GM23248 (cell line): ENCODE data around the gene PNKD. TPM values are rescaled to one million over a fixed set of nuclear protein-coding genes. Genes with fewer than 3 reads are reported as not detected.

Experiments
- DNase-seq: peaks from one replicate; pipeline ENCODE4 v3.0.0-alpha.2; 2015
- H2AFZ ChIP-seq: fragments of 200-600 bp; sonication (generic); 2 replicates; pipeline ENCODE4 v1.6.1; 2016; ENCODE audit warnings: antibody characterized with exemption
- H3F3A ChIP-seq: fragments of 200-600 bp; sonication (generic); 2 replicates; pipeline ENCODE4 v1.6.1; 2016; ENCODE audit warnings: mild to moderate bottlenecking, antibody characterized with exemption, mixed run types; ENCODE audit not compliant: insufficient read depth
- H3K27ac ChIP-seq: fragments of 200-600 bp; sonication (generic); 2 replicates; pipeline ENCODE4 v1.5.1; 2016; ENCODE audit warnings: mild to moderate bottlenecking
- H3K27me3 ChIP-seq: fragments of 200-600 bp; sonication (generic); replicated peaks from 2 replicates; pipeline ENCODE4 v1.6.1; 2016; ENCODE audit warnings: mild to moderate bottlenecking; ENCODE audit not compliant: insufficient read depth
- H3K36me3 ChIP-seq: fragments of 200-600 bp; sonication (generic); 2 replicates; pipeline ENCODE4 v1.6.1; 2016; ENCODE audit warnings: low read depth, mild to moderate bottlenecking
- H3K4me1 ChIP-seq: fragments of 200-600 bp; sonication (generic); 2 replicates; pipeline ENCODE4 v1.6.1; 2016; ENCODE audit warnings: mild to moderate bottlenecking; ENCODE audit not compliant: insufficient read depth
- H3K4me2 ChIP-seq: fragments of 200-600 bp; sonication (generic); one replicate; pipeline ENCODE4 v1.6.1; 2016; ENCODE audit warnings: mild to moderate bottlenecking; ENCODE audit not compliant: unreplicated experiment
- H3K4me3 ChIP-seq: fragments of 200-600 bp; sonication (generic); 2 replicates; pipeline ENCODE4 v1.5.1; 2016; ENCODE audit warnings: mild to moderate bottlenecking
- H3K79me2 ChIP-seq: fragments of 200-600 bp; sonication (generic); 2 replicates; pipeline ENCODE4 v1.6.1; 2016; ENCODE audit warnings: mild to moderate bottlenecking; ENCODE audit not compliant: insufficient read depth
- H3K9ac ChIP-seq: fragments of 200-600 bp; sonication (generic); 2 replicates; pipeline ENCODE4 v1.6.1; 2016; ENCODE audit warnings: mild to moderate bottlenecking
- H3K9me2 ChIP-seq: fragments of 200-600 bp; sonication (generic); 2 replicates; pipeline ENCODE4 v1.6.1; 2016; ENCODE audit warnings: mixed run types, mild to moderate bottlenecking, moderate library complexity; ENCODE audit not compliant: insufficient read depth
- H3K9me3 ChIP-seq: fragments of 200-600 bp; sonication (generic); one replicate; pipeline ENCODE4 v1.6.1; 2017; ENCODE audit warnings: low read depth
- H4K20me1 ChIP-seq: fragments of 200-600 bp; sonication (generic); 2 replicates; pipeline ENCODE4 v1.6.0; 2016; ENCODE audit not compliant: insufficient read depth
- EZH2 ChIP-seq: fragments of 200-600 bp; sonication (generic); IDR thresholded peaks from 2 replicates; pipeline ENCODE4 v1.6.1; 2018; ENCODE audit warnings: antibody characterized with exemption, mild to moderate bottlenecking; ENCODE audit not compliant: insufficient read depth, poor library complexity, severe bottlenecking
- EZH2phosphoT487 ChIP-seq: fragments of 200-600 bp; sonication (generic); IDR thresholded peaks from 2 replicates; pipeline ENCODE4 v1.6.1; 2018; ENCODE audit warnings: antibody characterized with exemption, moderate library complexity, mild to moderate bottlenecking, low read depth; ENCODE audit not compliant: insufficient read depth
- WGBS, 2 experiments: methylation state at CpG; one replicate each; pipeline ENCODE4 v1.1.6; 2015 to 2017; ENCODE audit warnings: low lambda C conversion rate in 2 of 2, low coverage in 1 of 2; ENCODE audit errors: missing lambda C conversion rate in 2 of 2; 5-methylcytosine and 5-hydroxymethylcytosine counted together
- in situ Hi-C: fragments of 300-500 bp; cut with MboI; formaldehyde crosslinking; loops from 2 replicates; pipeline ENCODE4 v1.15.0; 2020
- polyA plus RNA-seq: library from polyadenylated mRNA; unstranded; fragments of >200 nt; fragmentation: Nextera tagmentation; extraction: Ambion mirVana; gene quantifications from 2 replicates; pipeline ENCODE4 v1.2.1, GENCODE V29; 2016
- total RNA-seq: library from RNA; depleted of rRNA; stranded (reverse); fragments of >200 nt; shearing (Covaris generic); gene quantifications from 2 replicates; pipeline ENCODE4 v1.2.3, GENCODE V29; 2014

The PNKD gene
- total and polyA plus RNA-seq, 2 experiments from 2014 or later, result 28.6 to 82.7 TPM

- H3F3A ChIP-seq, result peaks cover 7% of the 10 kb centered on the region
- H3K27ac ChIP-seq, result no peak overlapping the region
- in situ Hi-C loops, result no loop called here
- no peak overlapping the region for H3K4me2 ChIP-seq
- no peak overlapping the region for H3K9ac ChIP-seq
- no peaks in the 10 kb centered on the region for H3K27me3 ChIP-seq
- no peak overlapping the region for H3K4me3 ChIP-seq
- WGBS, 2 experiments, result 89 to 92% methylated on average over 5 of the region's 5 CpGs
- H3K36me3 ChIP-seq, result no peaks in the 10 kb centered on the region
- no peak for TF ChIP-seq EZH2phosphoT487
- TF ChIP-seq EZH2, result no peak
- no peak overlapping the region for H2AFZ ChIP-seq
- H3K4me1 ChIP-seq, result peaks cover 23% of the 10 kb centered on the region
- H3K9me2 ChIP-seq, result no peaks in the 10 kb centered on the region
- H4K20me1 ChIP-seq, result no peaks in the 10 kb centered on the region
- peaks cover 33% of the 10 kb centered on the region for H3K79me2 ChIP-seq
- no peak for DNase-seq
- H3K9me3 ChIP-seq, result no peaks in the 10 kb centered on the region
Observed at GRCh38 chr2:218294430-218295022, 24.2 kb downstream of the PNKD start.

- DNase-seq, result no peak
- Histone ChIP-seq H3K4me3 (no peak overlapping the region), H3K9me3 (no peaks in the 10 kb centered on the region), H2AFZ (no peak overlapping the region), H3K9ac (no peak overlapping the region), H3K79me2 (peaks cover 28% of the 10 kb centered on the region), H4K20me1 (no peaks in the 10 kb centered on the region), H3F3A (peaks cover 7% of the 10 kb centered on the region), H3K36me3 (no peaks in the 10 kb centered on the region), H3K4me2 (no peak overlapping the region), H3K4me1 (peaks cover 20% of the 10 kb centered on the region), H3K27ac (no peak overlapping the region), H3K9me2 (no peaks in the 10 kb centered on the region), H3K27me3 (no peaks in the 10 kb centered on the region)
- in situ Hi-C loops, result no loop called here
- TF ChIP-seq EZH2phosphoT487, result no peak
- TF ChIP-seq EZH2, result no peak
- 80 to 85% methylated on average over 7 of the region's 7 CpGs for WGBS, 2 experiments
Observed at GRCh38 chr2:218295029-218295428, 24.7 kb downstream of the PNKD start.

- Histone ChIP-seq H3K9me2 (no peaks in the 10 kb centered on the region), H3K27ac (no peak overlapping the region), H3K4me2 (no peak overlapping the region), H3K4me3 (no peak overlapping the region), H3K9ac (no peak overlapping the region), H3K79me2 (peaks cover 17% of the 10 kb centered on the region), H2AFZ (no peak overlapping the region), H3K9me3 (no peaks in the 10 kb centered on the region), H3K36me3 (no peaks in the 10 kb centered on the region), H3K27me3 (no peaks in the 10 kb centered on the region), H3F3A (peaks cover 7% of the 10 kb centered on the region), H4K20me1 (no peaks in the 10 kb centered on the region), H3K4me1 (peaks cover 8% of the 10 kb centered on the region)
- WGBS, 2 experiments, result 86 to 90% methylated on average over 1 of the region's 1 CpG
- DNase-seq, result no peak
- in situ Hi-C loops, result no loop called here
- TF ChIP-seq EZH2phosphoT487 (no peak), EZH2 (no peak)
Observed at GRCh38 chr2:218296200-218296599, 25.9 kb downstream of the PNKD start.

- no peak overlapping the region for H3K4me2 ChIP-seq
- no peaks in the 10 kb centered on the region for H3K36me3 ChIP-seq
- no peak overlapping the region for H3K27ac ChIP-seq
- no peak for TF ChIP-seq EZH2phosphoT487
- H3F3A ChIP-seq, result peaks cover 7% of the 10 kb centered on the region
- H3K4me1 ChIP-seq, result peaks cover 6% of the 10 kb centered on the region
- H3K9me3 ChIP-seq, result no peaks in the 10 kb centered on the region
- H2AFZ ChIP-seq, result no peak overlapping the region
- in situ Hi-C loops, result no loop called here
- no peaks in the 10 kb centered on the region for H4K20me1 ChIP-seq
- H3K4me3 ChIP-seq, result no peak overlapping the region
- WGBS, 2 experiments, result 85 to 87% methylated on average over 7 of the region's 7 CpGs
- H3K27me3 ChIP-seq, result no peaks in the 10 kb centered on the region
- no peak for DNase-seq
- peaks cover 10% of the 10 kb centered on the region for H3K79me2 ChIP-seq
- no peak overlapping the region for H3K9ac ChIP-seq
- no peaks in the 10 kb centered on the region for H3K9me2 ChIP-seq
Observed at GRCh38 chr2:218296847-218297246, 26.5 kb downstream of the PNKD start.

DNA sequence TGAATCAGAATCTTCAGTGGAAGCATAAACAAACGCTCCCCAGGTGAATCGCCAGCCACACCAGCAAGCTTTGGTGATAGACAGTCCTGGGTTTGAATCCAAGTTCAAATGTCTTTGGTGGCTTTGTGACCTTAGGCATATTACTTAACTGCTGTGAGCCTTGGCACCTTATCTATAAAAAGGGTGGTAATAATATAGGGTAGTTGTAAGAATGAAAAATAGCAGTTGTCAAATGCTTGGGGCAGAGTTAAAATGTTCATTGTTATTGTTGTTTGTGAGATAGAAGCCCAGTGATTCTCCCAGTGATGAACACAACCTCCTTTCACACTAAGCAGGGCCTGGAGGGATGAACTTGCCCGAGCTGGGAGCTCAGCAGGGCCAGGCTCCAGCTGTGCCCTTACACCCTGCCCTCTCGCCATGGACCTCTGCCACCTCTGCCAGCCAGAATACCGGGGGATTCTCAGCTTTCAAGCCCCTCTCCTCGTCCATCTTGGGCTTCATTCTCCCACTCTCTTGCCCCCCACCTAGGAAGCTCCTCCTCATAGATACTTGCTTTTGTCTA, 28.1 kb downstream of the PNKD start:
- H3K27ac ChIP-seq, result no peak overlapping the region
- no peaks in the 10 kb centered on the region for H3K27me3 ChIP-seq
- no peak overlapping the region for H3K4me2 ChIP-seq
- H3K79me2 ChIP-seq, result no peaks in the 10 kb centered on the region
- H3K36me3 ChIP-seq, result no peaks in the 10 kb centered on the region
- in situ Hi-C loops, result no loop called here
- no peaks in the 10 kb centered on the region for H3K9me2 ChIP-seq
- no peak overlapping the region for H3K9ac ChIP-seq
- H2AFZ ChIP-seq, result no peak overlapping the region
- H3K4me1 ChIP-seq, result no peaks in the 10 kb centered on the region
- 68 to 69% methylated on average over 6 of the region's 6 CpGs for WGBS, 2 experiments
- H4K20me1 ChIP-seq, result no peaks in the 10 kb centered on the region
- H3K4me3 ChIP-seq, result no peak overlapping the region
- DNase-seq, result no peak
- no peak for TF ChIP-seq EZH2phosphoT487
- no peak for TF ChIP-seq EZH2
- H3F3A ChIP-seq, result no peaks in the 10 kb centered on the region
- no peaks in the 10 kb centered on the region for H3K9me3 ChIP-seq
